Ectodermal cell (in vitro differentiated cells): Measurements from ENCODE around the gene NHP2. TPM values are rescaled to one million over a fixed set of nuclear protein-coding genes. Genes with fewer than 3 reads are reported as not detected.
"Not testable (repeated sequence)": the region's sequence is repeated elsewhere in the genome, so short reads cannot be mapped to it uniquely, and the experiment has no call there.

Source experiments
- H3K27ac ChIP-seq: 2 replicates; pipeline ENCODE4 v1.7.0; 2013; ENCODE audit warnings: mild to moderate bottlenecking, low read depth, low read length; ENCODE audit not compliant: insufficient read depth, poor library complexity, severe bottlenecking
- H3K27me3 ChIP-seq: 2 replicates; pipeline ENCODE4 v1.7.0; 2013; ENCODE audit warnings: mild to moderate bottlenecking, low read length; ENCODE audit not compliant: insufficient read depth, control insufficient read depth, poor library complexity, severe bottlenecking
- H3K36me3 ChIP-seq: one replicate; pipeline ENCODE4 v1.7.0; 2013; ENCODE audit warnings: low read length; ENCODE audit not compliant: control insufficient read depth, insufficient read depth
- H3K4me1 ChIP-seq: one replicate; pipeline ENCODE4 v1.7.0; 2013; ENCODE audit warnings: low read length; ENCODE audit not compliant: control insufficient read depth, insufficient read depth
- H3K4me3 ChIP-seq: 2 replicates; pipeline ENCODE4 v1.7.0; 2013; ENCODE audit warnings: low read depth, low read length, control low read depth; ENCODE audit not compliant: insufficient read depth
- H3K9me3 ChIP-seq: 2 replicates; pipeline ENCODE4 v1.7.0; 2013; ENCODE audit warnings: mild to moderate bottlenecking, low read length, moderate library complexity; ENCODE audit not compliant: control insufficient read depth
- WGBS, 2 experiments: methylation state at CpG; one replicate each; pipeline ENCODE4 v1.1.7; 2013; ENCODE audit warnings: missing lambda C conversion rate in 2 of 2; 5-methylcytosine and 5-hydroxymethylcytosine counted together
- polyA plus RNA-seq, 4 experiments: library from polyadenylated mRNA; stranded (reverse); fragments of 50-300 nt; gene quantifications; one replicate each; pipeline ENCODE4 v1.2.3, GENCODE V29; 2013

Gene NHP2
- 189 TPM for polyA plus RNA-seq (2013, experiment 1 of 4)
- 182 TPM for polyA plus RNA-seq (2013, experiment 2 of 4)
- polyA plus RNA-seq (2013, experiment 3 of 4): 163 TPM
- 174 TPM for polyA plus RNA-seq (2013, experiment 4 of 4)

DNA sequence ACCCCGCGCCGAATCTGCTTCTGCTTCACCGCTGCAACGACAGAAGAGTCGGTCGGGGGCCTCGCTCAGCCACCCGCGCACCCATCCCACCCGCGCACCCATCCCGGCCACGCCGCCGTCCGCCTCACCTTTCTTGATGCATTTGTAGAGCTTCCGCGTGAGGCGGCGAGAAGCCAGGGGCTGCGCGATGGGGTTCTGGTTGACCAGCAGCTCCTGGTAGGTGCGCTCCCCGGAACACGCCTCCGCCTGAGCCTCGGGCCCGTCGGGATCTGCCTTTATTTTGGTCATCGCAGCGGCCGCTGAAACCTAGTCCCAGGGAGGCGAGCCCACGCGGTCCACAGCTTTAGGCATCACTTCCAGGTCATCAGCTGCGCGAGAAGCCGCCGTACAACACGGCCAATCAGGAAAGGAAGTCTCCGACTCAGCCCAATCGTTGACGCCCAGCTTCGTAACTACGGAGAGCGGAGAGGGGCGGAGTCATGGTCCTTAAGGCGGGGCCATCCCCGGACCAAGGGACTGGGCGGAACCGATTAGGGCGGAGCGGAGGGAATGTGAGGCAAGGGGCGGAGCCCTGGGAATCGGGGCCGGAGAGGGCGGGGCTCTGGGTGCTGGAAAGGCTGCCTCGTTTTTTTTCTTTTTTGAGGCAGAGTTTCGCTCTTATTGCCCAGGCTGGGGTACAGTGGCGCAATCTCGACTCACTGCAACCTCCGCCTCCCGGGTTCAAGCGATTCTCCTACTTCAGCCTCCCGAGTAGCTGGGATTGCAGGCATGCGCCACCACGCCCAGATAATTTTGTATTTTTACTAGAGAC, at the start of gene NHP2:
NHP2 (minus strand) TSS at position 356 of the 811 bp plus-strand sequence; CDS start at position 288, 68 bp downstream.
- WGBS, 2 experiments: 6 to 7% methylated on average over 68 of the region's 68 CpGs

DNA sequence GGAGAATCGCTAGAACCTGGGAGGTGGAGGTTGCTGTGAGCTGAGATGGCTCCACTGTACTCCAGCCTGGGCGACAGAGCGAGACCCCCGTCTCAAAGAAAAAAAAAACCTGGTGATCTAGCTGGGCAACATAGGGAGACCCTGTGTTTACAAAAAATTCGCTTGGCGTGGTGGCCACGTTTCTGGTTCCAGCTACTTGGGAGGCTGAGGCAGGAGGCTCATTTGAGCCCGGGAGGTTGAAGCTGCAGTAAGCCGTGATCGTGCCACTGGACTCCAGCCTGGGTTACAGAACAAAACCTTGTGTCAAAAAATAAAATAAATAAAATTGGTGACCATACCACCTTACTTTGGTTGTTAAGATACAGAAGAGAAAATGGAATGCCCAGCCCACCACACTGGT, 48.9 kb upstream of the NHP2 start:
- no peak overlapping the region for H3K4me3 ChIP-seq
- no peak overlapping the region for H3K27ac ChIP-seq
- H3K4me1 ChIP-seq: peaks cover 14% of the 10 kb centered on the region
- H3K9me3 ChIP-seq: no peaks in the 10 kb centered on the region
- peaks cover 21% of the 10 kb centered on the region for H3K36me3 ChIP-seq
- peaks cover 20% of the 10 kb centered on the region for H3K27me3 ChIP-seq
- 92 to 94% methylated on average over 10 of the region's 10 CpGs for WGBS, 2 experiments

More for the DNA sequence above, at the start of gene NHP2:
- H3K9me3 ChIP-seq: no peaks in the 10 kb centered on the region
- H3K27ac ChIP-seq: peak within 1 kb of the TSS; percentile 60
- H3K27me3 ChIP-seq: no peaks in the 10 kb centered on the region
- H3K4me1 ChIP-seq: peaks cover 9% of the 10 kb centered on the region
- H3K4me3 ChIP-seq: peak within 1 kb of the TSS; percentile 90
- H3K36me3 ChIP-seq: peaks cover 17% of the 10 kb centered on the region

DNA sequence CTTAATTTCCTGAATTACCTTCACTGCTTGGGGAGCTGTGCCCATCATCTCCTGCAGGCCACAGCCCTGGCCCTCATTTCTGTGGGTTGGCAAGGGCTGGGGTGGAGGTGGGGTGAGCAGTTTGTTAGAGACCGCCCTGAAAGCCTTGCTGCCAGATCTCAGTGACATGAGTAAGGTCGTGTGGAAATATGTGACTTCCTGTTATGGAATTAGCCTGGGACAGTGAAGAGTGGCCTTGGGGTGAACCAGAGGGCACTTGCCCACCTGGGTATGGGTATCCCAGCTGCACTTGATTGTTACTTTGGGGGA, 48.2 kb upstream of the NHP2 start:
- no peak overlapping the region for H3K27ac ChIP-seq
- peaks cover 16% of the 10 kb centered on the region for H3K36me3 ChIP-seq
- 79 to 81% methylated on average over 2 of the region's 2 CpGs for WGBS, 2 experiments
- peaks cover 11% of the 10 kb centered on the region for H3K4me1 ChIP-seq
- no peak overlapping the region for H3K4me3 ChIP-seq
- H3K27me3 ChIP-seq: peaks cover 20% of the 10 kb centered on the region
- H3K9me3 ChIP-seq: no peaks in the 10 kb centered on the region

DNA sequence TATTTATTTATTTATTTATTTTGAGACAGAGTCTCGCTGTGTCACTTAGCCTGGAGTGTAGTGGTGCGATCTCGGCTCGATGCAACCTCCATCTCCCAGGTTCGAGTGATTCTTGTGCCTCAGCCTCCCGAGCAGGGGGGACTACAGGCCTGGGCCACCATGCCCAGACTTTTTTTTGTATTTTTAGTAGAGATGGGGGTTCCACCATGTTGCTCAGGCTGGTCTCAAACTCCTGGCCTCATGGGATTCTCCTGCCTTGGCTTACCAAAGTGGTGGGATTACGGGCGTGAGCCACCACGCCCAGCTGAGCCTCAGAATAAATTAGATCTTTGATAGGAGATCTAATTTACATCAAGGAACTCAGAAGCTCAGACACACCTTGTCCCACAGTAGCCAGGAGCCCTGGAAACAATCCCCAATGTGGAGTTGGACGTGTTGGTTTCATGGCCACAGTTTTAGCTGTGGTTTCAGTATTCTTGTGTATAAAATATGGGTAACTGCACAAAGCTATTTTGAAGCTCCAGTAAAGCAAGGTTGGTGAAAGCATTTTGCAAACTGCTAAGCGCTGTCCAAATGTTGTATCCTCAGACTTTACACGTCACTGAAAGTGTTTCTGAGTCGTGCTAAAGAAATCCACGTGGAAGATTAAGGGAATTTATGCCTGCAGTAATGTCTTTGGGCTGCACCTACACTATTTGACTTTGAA, 47.7 kb upstream of the NHP2 start:
- H3K27ac ChIP-seq: no peak overlapping the region
- H3K27me3 ChIP-seq: peaks cover 20% of the 10 kb centered on the region
- peaks cover 10% of the 10 kb centered on the region for H3K4me1 ChIP-seq
- no peaks in the 10 kb centered on the region for H3K9me3 ChIP-seq
- H3K36me3 ChIP-seq: peaks cover 11% of the 10 kb centered on the region
- 92 to 93% methylated on average over 14 of the region's 14 CpGs for WGBS, 2 experiments
- H3K4me3 ChIP-seq: no peak overlapping the region

DNA sequence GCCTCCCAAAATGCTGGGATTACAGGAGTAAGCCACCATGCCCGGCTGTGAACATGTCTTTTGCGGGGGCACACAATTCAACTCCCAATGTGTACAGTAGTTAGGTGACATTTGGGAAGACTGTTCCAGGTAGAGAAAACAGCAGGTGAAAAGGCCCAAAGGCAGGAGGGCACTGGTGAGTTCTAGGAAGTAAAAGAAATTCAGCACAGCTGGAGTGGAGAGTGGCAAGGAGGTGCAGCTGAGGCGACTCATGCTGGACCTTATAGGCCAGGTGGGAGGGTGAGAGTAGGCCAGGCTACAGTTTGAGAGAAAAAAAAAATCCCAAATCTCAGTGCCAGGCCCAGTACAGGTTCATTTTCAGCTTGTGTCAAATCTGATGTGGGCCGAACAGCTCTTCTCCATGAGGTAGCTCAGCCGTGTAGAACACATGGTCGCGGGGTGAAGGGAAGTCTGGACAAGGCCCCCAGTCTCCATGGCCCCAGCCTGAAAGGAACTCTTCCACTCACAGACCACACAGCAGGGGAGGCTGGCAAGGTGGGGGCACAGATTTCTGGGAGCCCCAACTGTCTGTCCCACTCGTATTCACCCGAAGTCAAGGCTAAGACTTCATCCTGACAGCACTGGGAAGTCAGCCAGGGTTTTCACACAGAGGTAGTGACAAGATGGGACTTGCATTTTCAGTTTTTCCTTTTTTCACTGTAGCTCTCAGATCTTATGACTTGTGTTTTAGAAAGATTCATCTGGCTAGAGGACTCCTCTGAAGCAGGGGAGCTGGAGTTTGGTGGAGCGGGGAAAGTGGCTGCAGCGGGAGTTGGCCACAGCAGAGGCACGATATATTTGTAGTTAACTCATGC, 46.1 kb upstream of the NHP2 start:
- no peaks in the 10 kb centered on the region for H3K9me3 ChIP-seq
- peaks cover 8% of the 10 kb centered on the region for H3K4me1 ChIP-seq
- no peak overlapping the region for H3K4me3 ChIP-seq
- H3K27ac ChIP-seq: no peak overlapping the region
- WGBS, 2 experiments: 88 to 91% methylated on average over 12 of the region's 12 CpGs
- H3K36me3 ChIP-seq: no peaks in the 10 kb centered on the region
- H3K27me3 ChIP-seq: peaks cover 20% of the 10 kb centered on the region

DNA sequence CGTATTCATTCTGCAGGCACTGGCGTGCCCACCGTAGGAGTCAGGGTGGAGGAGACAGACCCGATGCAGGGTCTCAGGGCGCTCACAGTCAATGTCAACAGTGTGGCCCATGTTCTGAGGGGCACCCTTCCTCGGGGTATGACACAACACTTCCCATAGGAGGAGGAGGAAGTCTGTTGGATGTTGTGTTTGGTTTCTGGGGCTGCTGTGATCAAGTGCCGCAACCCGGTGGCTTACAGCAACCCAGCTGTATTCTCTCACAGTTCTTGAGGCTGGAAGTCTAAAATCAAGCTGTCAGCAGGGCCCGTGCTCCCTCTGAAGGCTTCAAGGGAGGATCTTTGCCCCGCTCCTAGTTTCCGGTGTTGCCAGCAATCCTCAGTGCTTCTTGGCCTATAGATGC, 45.0 kb upstream of the NHP2 start:
- WGBS, 2 experiments: 94 to 95% methylated on average over 11 of the region's 11 CpGs

DNA sequence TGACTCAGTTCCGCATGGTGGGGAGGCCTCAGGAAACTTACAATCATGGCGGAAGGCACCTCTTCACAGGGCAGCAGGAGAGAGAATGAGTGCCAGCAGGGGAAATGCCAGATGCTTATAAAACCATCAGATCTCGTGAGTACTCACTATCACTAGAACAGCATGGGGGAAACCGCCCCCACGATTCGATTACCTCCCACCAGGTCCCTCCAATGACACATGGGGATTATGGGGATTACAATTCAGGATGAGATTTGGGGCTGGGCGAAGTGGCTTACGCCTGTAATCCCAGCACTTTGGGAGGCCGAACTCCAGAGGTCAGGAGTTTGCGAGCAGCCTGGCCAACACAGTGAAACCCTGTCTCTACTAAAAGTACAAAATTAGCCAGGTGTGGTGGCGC, 44.5 kb upstream of the NHP2 start:
- H3K4me3 ChIP-seq, H3K27ac ChIP-seq, H3K36me3 ChIP-seq, H3K4me1 ChIP-seq, H3K9me3 ChIP-seq: not testable (repeated sequence)
- WGBS, 2 experiments: 77 to 83% methylated on average over 11 of the region's 11 CpGs
- H3K27me3 ChIP-seq: peaks cover 20% of the 10 kb centered on the region

More for the DNA sequence above, 45.0 kb upstream of the NHP2 start:
- Histone ChIP-seq H3K27ac (no peak overlapping the region), H3K27me3 (peaks cover 20% of the 10 kb centered on the region), H3K9me3 (no peaks in the 10 kb centered on the region), H3K4me3 (no peak overlapping the region), H3K36me3 (no peaks in the 10 kb centered on the region), H3K4me1 (peaks cover 8% of the 10 kb centered on the region)

DNA sequence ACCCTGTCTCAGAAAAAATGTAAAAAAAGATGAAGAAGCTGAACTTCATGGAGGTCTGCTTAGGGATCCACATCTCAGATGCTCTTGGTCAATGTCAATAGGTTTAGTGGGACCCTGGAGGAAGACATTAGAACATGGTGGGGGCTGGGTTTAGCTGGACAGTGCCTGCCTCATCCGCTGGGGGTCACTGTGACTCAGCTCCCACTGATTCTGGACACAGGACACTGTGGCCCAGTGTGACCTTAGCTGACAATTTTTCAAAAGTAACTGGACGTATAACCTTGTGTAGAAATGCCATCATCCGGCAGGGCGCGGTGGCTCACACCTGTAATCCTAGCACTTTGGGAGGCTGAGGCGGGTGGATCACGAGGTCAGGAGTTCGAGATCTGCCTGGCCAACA, 43.3 kb upstream of the NHP2 start:
- Histone ChIP-seq H3K36me3 (no peaks in the 10 kb centered on the region), H3K9me3 (peaks cover 2% of the 10 kb centered on the region), H3K4me1 (peaks cover 8% of the 10 kb centered on the region), H3K27ac (no peak overlapping the region), H3K4me3 (no peak overlapping the region), H3K27me3 (peaks cover 16% of the 10 kb centered on the region)
- WGBS, 2 experiments: 81 to 82% methylated on average over 8 of the region's 8 CpGs

DNA sequence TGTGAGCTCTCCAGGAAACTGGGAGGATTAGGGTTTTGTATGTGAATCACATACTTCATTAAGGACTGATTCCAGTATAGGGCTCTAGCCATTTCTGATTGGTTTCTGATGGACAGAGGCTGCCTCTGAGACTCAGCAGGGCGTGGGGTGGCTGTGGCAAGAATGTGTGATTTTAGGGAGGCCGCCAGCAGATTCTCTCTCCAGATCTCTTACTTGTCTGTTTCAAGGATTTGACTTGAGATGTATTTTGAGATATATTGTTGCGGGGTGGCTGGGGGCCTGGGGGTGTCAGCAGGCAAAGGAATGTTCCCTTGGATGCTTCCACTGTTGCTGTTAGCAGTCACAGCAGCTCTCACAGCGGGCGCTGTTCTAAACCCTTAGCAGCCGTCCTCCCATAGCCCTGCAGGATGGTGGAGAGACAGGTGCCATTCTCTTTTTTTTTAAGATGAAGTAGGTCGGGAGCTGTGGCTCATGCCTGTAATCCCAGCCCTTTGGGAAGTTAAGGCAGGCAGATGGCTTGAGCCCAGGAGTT, 42.7 kb upstream of the NHP2 start:
- Histone ChIP-seq H3K9me3 (peaks cover 2% of the 10 kb centered on the region), H3K27me3 (peaks cover 9% of the 10 kb centered on the region), H3K36me3 (no peaks in the 10 kb centered on the region), H3K27ac (peak overlapping the region; percentile 1), H3K4me3 (no peak overlapping the region), H3K4me1 (peaks cover 8% of the 10 kb centered on the region)
- 51 to 54% methylated on average over 7 of the region's 7 CpGs for WGBS, 2 experiments
